SJSA1 (cell line): ENCODE results near the gene MTHFD1L. TPM values are rescaled to one million over a fixed set of nuclear protein-coding genes. Genes with fewer than 3 reads are reported as not detected.

Experiments used
- DNase-seq, 2 experiments: peaks; one replicate each; pipeline ENCODE4 v3.0.0-alpha.2; 2015 to 2020; ENCODE audit warnings: low spot score in 2 of 2, low read depth in 1 of 2
- H3K27ac ChIP-seq: fragments of 250-450 bp; sonication (Bioruptor Pico); 2 replicates; pipeline ENCODE4 v1.5.1; 2020; ENCODE audit warnings: mild to moderate bottlenecking, moderate library complexity
- H3K27me3 ChIP-seq: fragments of 250-450 bp; sonication (Bioruptor Pico); replicated peaks from 2 replicates; pipeline ENCODE4 v1.5.1; 2020; ENCODE audit warnings: mild to moderate bottlenecking, moderate library complexity
- H3K36me3 ChIP-seq: fragments of 250-450 bp; sonication (Bioruptor Pico); 2 replicates; pipeline ENCODE4 v1.5.1; 2020; ENCODE audit warnings: mild to moderate bottlenecking
- H3K4me1 ChIP-seq: fragments of 250-450 bp; sonication (Bioruptor Pico); replicated peaks from 2 replicates; pipeline ENCODE4 v1.6.1; 2021; ENCODE audit warnings: mild to moderate bottlenecking
- H3K4me3 ChIP-seq: fragments of 250-450 bp; sonication (Bioruptor Pico); 2 replicates; pipeline ENCODE4 v1.5.1; 2020; ENCODE audit warnings: mild to moderate bottlenecking
- H3K9me3 ChIP-seq: fragments of 250-450 bp; sonication (Bioruptor Pico); replicated peaks from 2 replicates; pipeline ENCODE4 v1.5.1; 2020; ENCODE audit warnings: mild to moderate bottlenecking
- total RNA-seq: library from RNA; depleted of rRNA; stranded (reverse); fragments of >200 nt; shearing (Covaris generic); gene quantifications from 2 replicates; pipeline ENCODE4 v1.2.3, GENCODE V29; 2014

Gene MTHFD1L
- total RNA-seq, 1 experiment from 2014 or later, result 24.8 TPM

GRCh38 chr6:151088599-151088935, 223.1 kb downstream of the MTHFD1L start:
- Histone ChIP-seq H3K4me3 (no peak overlapping the region), H3K9me3 (no peaks in the 10 kb centered on the region), H3K27ac (no peak overlapping the region), H3K36me3 (peaks cover 12% of the 10 kb centered on the region), H3K4me1 (peaks cover 5% of the 10 kb centered on the region), H3K27me3 (no peaks in the 10 kb centered on the region)
- DNase-seq, result no peak

GRCh38 chr6:151088963-151089362, 223.5 kb downstream of the MTHFD1L start:
- H3K9me3 ChIP-seq, result no peaks in the 10 kb centered on the region
- peaks cover 12% of the 10 kb centered on the region for H3K36me3 ChIP-seq
- no peak overlapping the region for H3K27ac ChIP-seq
- no peak for DNase-seq
- no peaks in the 10 kb centered on the region for H3K27me3 ChIP-seq
- peaks cover 5% of the 10 kb centered on the region for H3K4me1 ChIP-seq
- H3K4me3 ChIP-seq, result no peak overlapping the region

DNA sequence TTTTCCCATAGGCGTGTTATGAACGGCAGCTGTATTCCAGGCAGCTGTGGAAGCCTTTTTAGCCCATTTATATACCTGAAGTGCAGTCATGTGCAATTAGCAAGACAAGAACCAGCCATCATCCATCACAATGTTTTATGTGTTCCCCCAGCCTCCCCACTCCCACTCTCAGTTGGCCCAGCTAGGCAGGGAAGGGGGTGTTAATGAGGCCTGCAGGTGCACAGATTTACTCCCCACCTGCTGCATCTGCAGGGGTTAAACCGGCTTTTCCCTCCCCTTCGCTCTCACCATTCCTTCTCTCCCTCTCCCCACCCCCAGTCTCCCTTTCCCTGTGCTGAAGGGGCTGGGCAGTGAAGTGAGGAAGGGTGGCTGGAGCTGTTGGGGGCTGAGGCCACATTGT, 224.5 kb downstream of the MTHFD1L start:
- Histone ChIP-seq H3K36me3 (peaks cover 12% of the 10 kb centered on the region), H3K4me3 (no peak overlapping the region), H3K27ac (no peak overlapping the region), H3K9me3 (no peaks in the 10 kb centered on the region), H3K4me1 (peaks cover 5% of the 10 kb centered on the region), H3K27me3 (no peaks in the 10 kb centered on the region)
- DNase-seq, result no peak

- H3K27ac ChIP-seq, result no peak overlapping the region
- DNase-seq, result no peak
- no peaks in the 10 kb centered on the region for H3K9me3 ChIP-seq
- H3K4me3 ChIP-seq, result no peak overlapping the region
- no peaks in the 10 kb centered on the region for H3K4me1 ChIP-seq
- no peaks in the 10 kb centered on the region for H3K27me3 ChIP-seq
- peaks cover 21% of the 10 kb centered on the region for H3K36me3 ChIP-seq
These were observed 226.1 kb downstream of the MTHFD1L start for GRCh38 chr6:151091571-151091970.

DNA sequence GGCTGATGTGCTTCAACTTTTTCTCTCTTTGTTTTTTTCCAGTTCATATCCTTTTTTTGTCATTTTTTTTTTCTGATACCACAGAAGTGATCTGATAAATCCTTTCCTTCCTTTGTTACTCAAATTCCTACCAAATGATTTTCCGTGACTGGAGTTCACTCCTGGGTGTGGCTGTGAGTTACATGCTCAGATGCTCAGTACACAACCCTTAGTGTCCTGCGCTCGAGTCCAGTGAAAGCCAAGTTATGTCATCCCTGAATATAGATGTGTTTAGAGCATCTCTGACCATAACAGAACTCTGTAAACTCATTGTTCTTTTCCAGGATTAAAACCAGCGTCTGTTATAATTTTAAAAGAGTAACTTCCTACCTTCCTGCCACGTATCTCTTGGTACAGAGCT, 227.1 kb downstream of the MTHFD1L start:
- Histone ChIP-seq H3K36me3 (peaks cover 26% of the 10 kb centered on the region), H3K27me3 (no peaks in the 10 kb centered on the region), H3K9me3 (no peaks in the 10 kb centered on the region), H3K4me3 (no peak overlapping the region), H3K27ac (no peak overlapping the region), H3K4me1 (no peaks in the 10 kb centered on the region)
- no peak for DNase-seq

- Histone ChIP-seq H3K36me3 (peaks cover 31% of the 10 kb centered on the region), H3K4me1 (no peaks in the 10 kb centered on the region), H3K27me3 (no peaks in the 10 kb centered on the region), H3K4me3 (no peak overlapping the region), H3K27ac (no peak overlapping the region), H3K9me3 (no peaks in the 10 kb centered on the region)
- no peak for DNase-seq
These were observed 228.2 kb downstream of the MTHFD1L start for GRCh38 chr6:151093706-151094105.

DNA sequence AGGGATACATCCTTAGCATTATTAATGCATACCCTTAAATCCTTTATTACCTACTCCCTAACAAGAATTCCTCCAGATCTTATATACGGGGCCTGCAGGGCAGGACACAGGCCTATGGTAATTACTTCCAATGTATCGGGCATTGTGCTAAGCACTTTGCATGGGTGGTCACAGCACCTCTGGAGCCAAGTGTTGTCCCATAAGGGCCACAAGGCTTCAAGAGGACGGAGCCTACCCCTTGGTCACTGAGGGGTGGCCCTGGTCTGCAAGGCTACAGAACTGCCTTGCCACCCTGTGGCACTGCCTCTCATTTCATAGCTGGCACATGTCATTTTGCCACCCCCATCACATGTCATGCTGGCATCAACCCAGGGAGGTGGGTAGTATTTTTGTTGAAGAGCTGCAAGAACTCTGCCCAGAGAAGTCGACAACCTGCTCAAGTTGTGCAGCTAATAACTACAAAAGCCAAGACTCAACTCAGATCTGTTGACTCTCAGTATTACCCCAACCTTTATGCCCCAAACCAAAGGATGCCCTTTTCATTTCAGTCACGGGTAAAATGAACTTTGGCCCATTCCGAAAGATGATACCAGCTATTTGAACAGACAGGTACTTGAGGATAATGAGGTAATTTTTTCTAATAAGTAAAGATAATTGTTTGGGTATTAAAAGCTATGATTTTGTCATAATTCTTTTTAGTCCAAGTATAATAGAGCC, 230.2 kb downstream of the MTHFD1L start:
- no peak for DNase-seq
- Histone ChIP-seq H3K4me3 (no peak overlapping the region), H3K27ac (no peak overlapping the region), H3K9me3 (no peaks in the 10 kb centered on the region), H3K36me3 (peaks cover 33% of the 10 kb centered on the region), H3K4me1 (no peaks in the 10 kb centered on the region), H3K27me3 (no peaks in the 10 kb centered on the region)

GRCh38 chr6:151096255-151096612, 230.7 kb downstream of the MTHFD1L start:
- Histone ChIP-seq H3K4me1 (no peaks in the 10 kb centered on the region), H3K36me3 (peaks cover 34% of the 10 kb centered on the region), H3K27me3 (no peaks in the 10 kb centered on the region), H3K27ac (no peak overlapping the region), H3K9me3 (no peaks in the 10 kb centered on the region), H3K4me3 (no peak overlapping the region)
- DNase-seq, result no peak

GRCh38 chr6:151096691-151097606, 231.4 kb downstream of the MTHFD1L start:
- H3K9me3 ChIP-seq, result no peaks in the 10 kb centered on the region
- DNase-seq, result no peak
- H3K4me3 ChIP-seq, result no peak overlapping the region
- H3K27ac ChIP-seq, result no peak overlapping the region
- H3K4me1 ChIP-seq, result no peaks in the 10 kb centered on the region
- H3K36me3 ChIP-seq, result peaks cover 35% of the 10 kb centered on the region
- H3K27me3 ChIP-seq, result no peaks in the 10 kb centered on the region

DNA sequence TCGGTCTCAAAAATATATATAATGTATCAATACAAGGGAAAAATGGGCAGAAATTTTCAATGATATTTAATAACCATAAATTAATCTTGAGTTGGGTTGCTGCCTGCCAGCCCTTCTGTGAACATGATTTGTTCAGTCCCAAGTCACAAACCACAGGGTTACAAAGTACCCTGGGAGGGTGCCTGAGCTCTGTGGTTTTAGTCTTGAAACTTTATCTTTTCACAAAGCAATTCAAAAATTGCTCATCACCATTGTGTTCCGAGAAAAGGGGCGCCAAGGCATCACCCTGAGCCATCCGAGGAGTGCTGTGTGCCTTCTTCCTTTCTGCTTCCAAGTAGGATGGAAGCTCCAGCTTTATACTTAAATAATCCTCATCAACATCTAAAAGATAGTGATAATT, 232.7 kb downstream of the MTHFD1L start:
- Histone ChIP-seq H3K27me3 (no peaks in the 10 kb centered on the region), H3K27ac (no peak overlapping the region), H3K36me3 (peaks cover 31% of the 10 kb centered on the region), H3K4me1 (no peaks in the 10 kb centered on the region), H3K4me3 (no peak overlapping the region), H3K9me3 (no peaks in the 10 kb centered on the region)
- no peak for DNase-seq

DNA sequence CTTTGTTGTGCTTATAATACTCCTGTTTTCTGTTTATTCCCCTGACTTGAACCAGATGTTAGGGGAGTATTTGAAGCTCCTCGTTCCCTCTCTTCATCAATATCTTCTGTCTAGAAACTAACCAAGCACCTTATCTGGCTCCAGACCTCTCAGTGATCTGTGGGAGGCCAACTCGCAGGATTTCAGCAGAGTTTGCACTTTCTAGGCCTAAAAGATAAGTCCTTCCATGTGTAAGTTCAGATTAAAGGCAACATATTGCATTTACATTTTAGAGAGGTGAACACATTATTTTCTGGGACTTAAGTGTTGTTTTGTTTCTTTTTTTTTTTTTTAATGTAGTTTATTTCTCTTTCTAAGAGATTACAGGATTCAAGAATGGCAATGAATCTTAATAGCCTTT, 234.8 kb downstream of the MTHFD1L start:
- no peaks in the 10 kb centered on the region for H3K4me1 ChIP-seq
- H3K27me3 ChIP-seq, result no peaks in the 10 kb centered on the region
- H3K36me3 ChIP-seq, result peaks cover 30% of the 10 kb centered on the region
- no peak overlapping the region for H3K27ac ChIP-seq
- H3K4me3 ChIP-seq, result no peak overlapping the region
- no peaks in the 10 kb centered on the region for H3K9me3 ChIP-seq
- DNase-seq, result no peak

DNA sequence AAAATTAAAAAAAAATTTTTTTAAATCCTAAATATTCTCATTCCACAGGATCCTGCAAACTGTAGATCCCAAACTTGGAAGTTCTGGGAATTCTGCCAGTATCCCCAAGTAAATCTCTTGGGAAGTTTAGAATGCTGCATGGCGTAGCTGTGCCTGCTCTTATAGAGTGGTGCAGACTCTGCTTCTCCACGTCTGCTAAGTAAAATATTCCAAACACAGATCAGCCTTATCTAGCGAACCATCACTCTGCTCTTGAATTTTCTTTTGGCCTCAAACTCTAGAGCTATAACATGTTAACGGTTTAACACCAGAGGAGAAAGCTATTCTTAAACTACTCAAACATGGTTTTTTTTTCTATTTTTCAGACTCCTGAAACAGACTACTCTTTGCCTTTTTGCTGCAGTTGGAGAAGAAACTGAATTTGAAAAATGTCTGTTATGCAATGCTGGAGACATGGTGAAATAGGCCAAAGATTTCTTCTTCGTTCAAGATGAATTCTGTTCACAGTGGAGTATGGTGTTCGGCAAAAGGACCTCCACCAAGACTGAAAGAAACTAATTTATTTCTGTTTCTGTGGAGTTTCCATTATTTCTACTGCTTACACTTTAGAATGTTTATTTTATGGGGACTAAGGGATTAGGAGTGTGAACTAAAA, 235.8 kb downstream of the MTHFD1L start:
- no peaks in the 10 kb centered on the region for H3K4me1 ChIP-seq
- H3K27me3 ChIP-seq, result no peaks in the 10 kb centered on the region
- no peak for DNase-seq
- H3K9me3 ChIP-seq, result no peaks in the 10 kb centered on the region
- H3K36me3 ChIP-seq, result peaks cover 25% of the 10 kb centered on the region
- no peak overlapping the region for H3K27ac ChIP-seq
- H3K4me3 ChIP-seq, result no peak overlapping the region

DNA sequence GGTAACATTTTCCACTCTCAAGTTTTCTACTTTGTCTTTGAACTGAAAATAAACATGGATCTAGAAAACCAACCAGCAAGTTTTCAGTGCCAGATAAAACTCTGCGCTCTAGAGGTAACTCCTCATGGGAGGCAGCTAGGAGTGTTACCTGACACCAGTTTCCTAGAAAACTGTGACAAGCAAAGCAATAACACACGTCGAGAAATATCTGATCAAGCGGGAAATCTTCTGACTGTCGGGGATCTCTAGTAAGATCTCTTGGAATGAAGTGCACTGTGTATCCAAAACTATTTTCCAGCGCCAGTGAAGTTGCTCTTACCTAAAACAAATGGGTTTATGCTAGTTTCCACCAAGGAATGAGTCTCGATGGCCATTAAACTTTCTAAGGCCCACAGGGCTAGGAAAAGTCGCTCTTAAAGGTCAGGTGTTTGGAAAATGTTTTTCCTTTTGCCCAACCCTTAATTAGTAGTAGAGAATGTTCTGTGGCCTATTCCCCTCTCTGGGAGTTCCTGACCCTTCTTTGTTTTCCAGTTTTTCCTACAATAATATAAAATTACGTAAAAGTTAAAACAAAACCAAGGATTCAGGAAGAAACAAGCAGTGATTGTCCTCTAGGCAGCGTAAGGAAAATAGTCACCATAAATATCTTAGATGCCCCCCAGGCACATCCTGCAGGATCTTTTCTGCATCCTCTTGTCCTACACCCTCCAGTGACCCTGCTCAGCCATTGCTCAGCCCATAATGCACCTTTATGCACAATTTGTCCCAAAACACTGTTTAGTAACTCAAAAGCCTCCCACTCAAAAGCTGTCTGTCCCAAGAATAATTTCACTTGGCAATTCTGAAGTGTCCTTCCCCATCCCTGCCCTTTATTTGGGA, 236.6 kb downstream of the MTHFD1L start:
- peaks cover 23% of the 10 kb centered on the region for H3K36me3 ChIP-seq
- no peak for DNase-seq
- H3K4me3 ChIP-seq, result no peak overlapping the region
- no peaks in the 10 kb centered on the region for H3K9me3 ChIP-seq
- no peaks in the 10 kb centered on the region for H3K27me3 ChIP-seq
- H3K4me1 ChIP-seq, result no peaks in the 10 kb centered on the region
- no peak overlapping the region for H3K27ac ChIP-seq
